ENCODE measurements around the gene PPM1E.

DNA sequence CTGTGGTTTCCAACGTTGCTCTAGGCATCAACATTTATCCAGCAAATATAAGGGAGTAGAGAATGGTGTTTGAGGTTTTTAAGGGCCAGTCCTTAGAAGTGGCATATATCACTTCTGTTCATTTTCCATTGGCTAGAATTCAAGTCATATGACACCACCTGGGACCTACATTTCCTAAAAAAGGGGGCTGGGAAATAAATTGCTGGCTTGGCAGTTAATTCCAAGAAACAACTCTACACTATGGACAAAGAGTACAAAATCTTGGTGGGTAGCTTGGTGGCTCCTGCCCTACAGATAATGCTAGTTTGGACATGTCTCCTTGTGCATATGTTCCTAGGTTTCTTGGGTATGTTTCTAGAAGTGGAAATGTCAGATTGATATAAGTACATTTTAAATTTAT lies 7.6 kb downstream of the PPM1E start:
- TF ChIP-seq, protein P1, sequence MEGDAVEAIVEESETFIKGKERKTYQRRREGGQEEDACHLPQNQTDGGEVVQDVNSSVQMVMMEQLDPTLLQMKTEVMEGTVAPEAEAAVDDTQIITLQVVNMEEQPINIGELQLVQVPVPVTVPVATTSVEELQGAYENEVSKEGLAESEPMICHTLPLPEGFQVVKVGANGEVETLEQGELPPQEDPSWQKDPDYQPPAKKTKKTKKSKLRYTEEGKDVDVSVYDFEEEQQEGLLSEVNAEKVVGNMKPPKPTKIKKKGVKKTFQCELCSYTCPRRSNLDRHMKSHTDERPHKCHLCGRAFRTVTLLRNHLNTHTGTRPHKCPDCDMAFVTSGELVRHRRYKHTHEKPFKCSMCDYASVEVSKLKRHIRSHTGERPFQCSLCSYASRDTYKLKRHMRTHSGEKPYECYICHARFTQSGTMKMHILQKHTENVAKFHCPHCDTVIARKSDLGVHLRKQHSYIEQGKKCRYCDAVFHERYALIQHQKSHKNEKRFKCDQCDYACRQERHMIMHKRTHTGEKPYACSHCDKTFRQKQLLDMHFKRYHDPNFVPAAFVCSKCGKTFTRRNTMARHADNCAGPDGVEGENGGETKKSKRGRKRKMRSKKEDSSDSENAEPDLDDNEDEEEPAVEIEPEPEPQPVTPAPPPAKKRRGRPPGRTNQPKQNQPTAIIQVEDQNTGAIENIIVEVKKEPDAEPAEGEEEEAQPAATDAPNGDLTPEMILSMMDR (IDR thresholded peaks at IDR 0.05): no peak
- TF ChIP-seq POLR2A (IDR thresholded peaks at IDR 0.05): no peak
